ENCODE measurements around the gene CDK5RAP1.
"Not testable (repeated sequence)": the region's sequence is repeated elsewhere in the genome, so short reads cannot be mapped to it uniquely, and the experiment has no call there.

Gene CDK5RAP1

DNA sequence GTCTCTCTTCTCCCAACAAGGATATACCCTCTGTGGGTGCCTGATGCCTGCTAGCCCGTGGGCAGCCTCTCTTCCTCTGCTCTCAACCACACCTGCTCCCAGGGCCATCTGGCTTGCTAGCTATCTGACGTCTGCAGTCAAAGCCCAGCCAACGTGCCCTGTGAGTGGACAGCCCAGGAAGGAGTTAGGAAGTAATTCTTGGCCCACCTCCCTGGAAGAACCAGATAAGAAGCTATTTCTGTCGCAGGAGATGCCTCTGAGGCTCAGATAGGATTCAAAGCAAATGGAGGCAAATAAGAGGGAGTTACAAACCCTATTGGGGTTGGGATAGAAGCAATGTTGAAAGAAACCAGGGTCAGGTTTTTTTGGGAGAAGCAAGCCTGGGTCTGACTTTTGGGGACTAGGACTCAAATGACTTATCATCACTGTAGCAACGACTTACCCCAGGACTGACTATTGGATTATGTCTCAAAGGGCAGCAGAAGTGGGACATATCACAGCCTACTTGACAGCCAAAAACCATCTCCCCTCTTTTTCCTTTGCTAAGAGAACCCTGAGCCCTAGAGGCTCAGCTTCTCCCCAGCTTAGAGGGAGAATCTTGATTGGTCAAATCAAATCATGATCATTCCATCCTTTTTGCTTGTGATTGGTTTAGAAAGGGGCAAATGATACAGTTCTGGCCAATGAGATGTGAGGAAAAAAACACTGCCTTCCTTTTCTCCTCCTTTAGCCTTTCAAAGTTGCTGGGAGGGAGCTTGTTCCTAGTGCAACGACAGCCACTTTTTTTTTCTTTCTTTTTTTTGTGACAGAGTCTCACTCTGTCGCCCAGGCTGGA, 18.0 kb upstream of the CDK5RAP1 start:
- DNase-seq (ENCODE audit: low read depth): no peak

DNA sequence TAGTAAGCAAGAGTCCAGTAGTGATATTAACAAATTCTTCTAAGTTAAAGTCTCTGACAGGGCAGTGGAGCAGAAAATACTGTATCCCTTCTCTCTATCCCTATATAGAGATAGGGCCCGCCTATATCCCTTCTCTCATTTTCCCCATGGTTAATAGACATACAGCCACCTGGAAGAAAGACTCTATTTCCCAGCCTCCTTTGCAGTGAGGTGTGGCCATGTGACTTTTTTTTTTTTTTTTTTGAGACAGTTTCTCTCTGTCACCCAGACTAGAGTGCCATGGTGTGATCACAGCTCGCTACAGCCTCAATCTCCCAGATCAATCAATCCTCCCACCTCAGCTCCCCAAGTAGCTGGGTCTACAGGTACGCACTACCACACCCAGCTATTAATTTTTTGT, 16.7 kb upstream of the CDK5RAP1 start:
- DNase-seq (ENCODE audit: low read depth): no peak

DNA sequence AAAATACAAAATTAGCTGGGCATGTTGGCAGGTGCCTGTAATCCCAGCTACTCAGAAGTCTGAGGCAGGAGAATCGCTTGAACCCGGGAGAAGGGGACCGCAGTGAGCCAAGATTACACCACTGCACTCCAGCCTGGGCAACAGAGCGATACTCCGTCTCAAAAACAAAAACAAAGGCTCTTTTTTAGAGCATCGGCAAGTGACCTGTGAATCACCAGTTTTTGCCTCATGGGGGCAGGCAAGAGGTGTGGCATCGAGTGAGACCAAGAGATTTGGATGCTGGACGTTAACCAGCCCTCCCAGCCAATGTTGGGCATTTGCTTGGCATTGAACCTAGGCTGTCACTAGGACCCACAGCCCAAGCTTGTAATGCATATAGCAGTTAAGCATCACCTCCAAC, 14.6 kb upstream of the CDK5RAP1 start:
- no peak for DNase-seq (ENCODE audit: low read depth)

DNA sequence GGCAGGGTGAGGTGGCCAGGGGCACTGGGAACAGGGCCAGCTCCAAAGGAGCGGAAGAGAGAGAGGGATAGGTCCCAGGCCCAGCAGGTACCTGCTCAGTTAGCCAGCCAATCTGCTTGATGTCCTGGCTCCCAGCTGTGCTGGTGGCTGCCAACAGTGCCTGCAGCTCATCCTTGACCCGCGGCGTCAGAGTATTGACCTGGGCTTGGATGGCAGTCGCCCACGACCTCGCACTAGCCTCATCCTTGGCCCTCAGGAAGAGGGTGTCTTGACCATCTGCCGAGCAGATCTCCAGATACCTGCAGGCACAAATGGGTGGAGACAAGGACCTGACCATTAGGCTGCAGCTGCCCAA, 11.1 kb upstream of the CDK5RAP1 start:
- no peak for DNase-seq (ENCODE audit: low read depth)

GRCh38 chr20:33411711-33412483, 10.6 kb upstream of the CDK5RAP1 start:
- DNase-seq (ENCODE audit: low read depth): no peak

DNA sequence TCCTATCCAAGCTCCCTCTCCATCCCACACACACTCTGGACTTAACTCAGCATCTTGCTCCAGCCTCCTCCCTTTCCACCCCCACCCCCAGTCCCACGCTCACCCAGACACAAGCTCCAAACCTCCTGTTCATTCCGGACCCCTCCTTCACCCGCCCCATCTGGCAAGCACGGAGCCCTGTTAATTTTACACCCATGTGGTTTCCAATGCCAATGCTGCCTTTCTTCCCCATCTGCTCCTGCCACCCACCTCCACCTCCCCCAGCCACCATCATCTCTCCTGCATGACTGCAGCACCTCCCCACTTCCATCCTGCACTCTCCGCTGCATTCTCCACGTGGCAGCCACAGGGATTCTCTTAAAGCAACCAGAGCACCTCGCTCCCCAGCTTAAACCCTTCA, 9.9 kb upstream of the CDK5RAP1 start:
- no peak for DNase-seq (ENCODE audit: low read depth)

GRCh38 chr20:33410081-33410742, 8.9 kb upstream of the CDK5RAP1 start:
- DNase-seq (ENCODE audit: low read depth): no peak

GRCh38 chr20:33408716-33409654, 7.7 kb upstream of the CDK5RAP1 start:
- DNase-seq (ENCODE audit: low read depth): no peak

- DNase-seq (ENCODE audit: low read depth): no peak
These were observed 7.0 kb upstream of the CDK5RAP1 start for GRCh38 chr20:33408313-33408712.

DNA sequence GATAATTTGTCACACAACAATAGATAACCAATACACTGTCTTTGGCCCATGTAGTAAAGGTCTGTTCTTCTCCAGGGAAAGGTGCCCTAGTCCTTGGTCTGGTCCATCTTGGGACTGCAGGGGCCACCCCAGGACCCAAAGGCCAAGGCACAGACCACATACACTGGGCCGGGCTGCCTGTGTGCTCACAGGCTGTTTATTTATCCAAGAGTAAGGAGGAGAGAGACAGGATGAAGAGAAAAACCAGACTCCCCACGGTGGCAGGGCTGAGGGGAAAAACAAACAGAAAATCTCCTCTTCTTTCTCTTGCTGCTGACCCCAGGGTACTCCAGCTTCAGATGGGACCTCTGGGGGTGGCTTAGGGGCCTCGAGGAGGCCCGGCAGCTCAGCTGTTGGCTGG, 6.5 kb upstream of the CDK5RAP1 start:
- no peak for DNase-seq (ENCODE audit: low read depth)

GRCh38 chr20:33407251-33407650, 5.9 kb upstream of the CDK5RAP1 start:
- no peak for DNase-seq (ENCODE audit: low read depth)

- no peak for DNase-seq (ENCODE audit: low read depth)
These were observed 3.0 kb upstream of the CDK5RAP1 start for GRCh38 chr20:33404281-33404680.

DNA sequence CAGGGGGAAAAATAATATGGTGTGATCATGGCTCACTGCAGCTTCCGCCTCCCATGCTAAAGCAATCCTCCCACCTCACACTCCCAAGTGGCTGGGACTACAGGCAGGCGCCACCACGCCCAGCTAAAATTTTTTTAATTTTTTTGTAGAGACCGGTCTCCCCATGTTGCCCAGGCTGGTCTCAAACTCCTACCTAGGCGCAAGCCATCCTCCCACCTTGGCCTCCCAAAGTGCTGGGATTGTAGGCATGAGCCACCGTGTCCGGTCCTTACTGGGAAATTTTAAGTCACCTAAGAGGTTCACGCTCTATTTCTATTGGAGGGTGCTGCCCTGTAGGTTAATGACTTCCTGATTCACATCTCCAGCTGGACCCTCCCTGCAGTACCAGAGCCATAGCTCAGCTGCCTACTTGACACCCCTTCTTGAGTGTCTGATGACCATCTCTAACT, 626 bp upstream of the CDK5RAP1 start:
- DNase-seq (ENCODE audit: low read depth): no peak

DNA sequence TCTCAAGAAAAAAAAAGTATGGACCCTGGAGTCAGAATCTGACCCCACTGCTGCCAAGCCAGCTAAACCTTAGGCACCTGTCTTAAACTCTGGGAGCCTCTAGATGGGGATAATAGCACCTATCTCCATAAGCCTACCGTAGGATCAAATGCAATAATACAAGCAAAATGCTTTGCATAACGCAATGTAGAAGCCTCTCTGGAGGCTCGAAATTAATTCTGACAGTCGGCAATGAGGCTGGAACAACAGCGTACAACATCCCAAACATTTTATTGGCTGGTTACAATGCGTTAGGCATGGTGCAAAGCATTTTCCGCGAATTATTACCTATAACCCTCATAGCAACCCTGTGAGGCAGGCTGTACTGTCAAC, 521 bp downstream of the CDK5RAP1 start:
- DNase-seq (ENCODE audit: low read depth): no peak

DNA sequence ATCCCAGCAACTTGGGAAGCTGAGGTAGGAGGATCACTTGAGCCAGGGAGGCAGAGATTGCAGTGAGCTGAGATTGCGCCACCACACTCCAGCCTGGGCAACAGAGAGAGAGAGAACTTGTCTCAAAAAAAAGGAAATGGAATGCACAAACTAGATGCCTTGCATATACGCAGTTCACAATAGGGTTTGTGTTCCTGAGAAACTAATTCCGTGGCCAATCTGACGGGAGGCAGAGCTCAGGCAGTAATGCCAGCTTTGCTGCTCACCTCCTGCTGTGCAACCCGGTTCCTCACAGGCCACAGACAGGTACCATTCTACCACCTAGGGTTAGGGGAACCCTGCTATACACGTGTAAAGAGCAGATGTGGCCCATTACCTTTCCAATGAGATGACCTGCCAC, 1.4 kb downstream of the CDK5RAP1 start:
- DNase-seq (ENCODE audit: low read depth): no peak

GRCh38 chr20:33394718-33395117, 6.6 kb downstream of the CDK5RAP1 start:
- DNase-seq (ENCODE audit: low read depth): no peak

- no peak for DNase-seq (ENCODE audit: low read depth)
These were observed 7.7 kb downstream of the CDK5RAP1 start for GRCh38 chr20:33393609-33394008.

- peak; percentile 79 for DNase-seq (ENCODE audit: low read depth)
These were observed 9.4 kb downstream of the CDK5RAP1 start for GRCh38 chr20:33391722-33392415.

DNA sequence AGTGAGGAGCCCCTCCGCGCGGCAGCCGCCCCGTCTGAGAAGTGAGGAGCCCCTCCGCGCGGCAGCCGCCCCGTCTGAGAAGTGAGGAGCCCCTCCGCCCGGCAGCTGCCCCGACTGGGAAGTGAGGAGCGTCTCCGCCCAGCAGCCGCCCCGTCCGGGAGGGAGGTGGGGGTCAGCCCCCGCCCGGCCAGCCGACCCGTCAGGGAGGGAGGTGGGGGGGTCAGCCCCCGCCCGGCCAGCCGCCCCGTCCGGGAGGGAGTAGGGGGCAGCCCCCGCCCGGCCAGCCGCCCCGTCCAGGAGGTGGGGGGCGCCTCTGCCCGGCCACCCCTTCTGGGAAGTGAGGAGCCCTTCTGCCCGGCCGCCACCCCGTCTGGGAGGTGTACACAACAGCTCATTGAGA, 12.0 kb downstream of the CDK5RAP1 start:
- not testable (repeated sequence) for DNase-seq (ENCODE audit: low read depth)

DNA sequence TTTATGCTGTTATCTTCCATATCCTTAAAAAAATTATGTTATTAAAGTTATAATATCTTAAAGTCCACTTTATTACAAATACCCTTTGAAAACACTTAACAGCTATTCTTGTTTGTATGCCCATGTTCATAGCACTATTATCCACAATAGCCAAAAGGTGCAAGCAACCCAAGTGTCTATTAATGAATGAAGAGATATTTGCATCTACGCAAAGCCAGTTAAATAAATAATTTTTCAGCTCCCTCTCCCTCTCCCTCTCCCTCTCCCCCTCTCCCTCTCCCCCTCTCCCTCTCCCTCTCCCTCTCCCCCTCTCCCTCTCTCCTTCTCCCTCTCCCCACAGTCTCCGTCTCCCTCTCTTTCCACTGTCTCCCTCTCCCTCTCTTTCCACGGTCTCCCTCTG, 13.1 kb downstream of the CDK5RAP1 start:
- no peak for DNase-seq (ENCODE audit: low read depth)

GRCh38 chr20:33387177-33387576, 14.1 kb downstream of the CDK5RAP1 start:
- DNase-seq (ENCODE audit: low read depth): no peak

All from GM04504 (cell line).